HG02884 (cell line): ENCODE measurements around the gene HOXA10.

ENCODE experiments used
- ATAC-seq: cut with Tn5 transposase; IDR thresholded peaks from one replicate; pipeline ENCODE4 v1.9.1; 2021; ENCODE audit warnings: mild to moderate bottlenecking, moderate library complexity; ENCODE audit not compliant: unreplicated experiment

Gene HOXA10

GRCh38 chr7:27146491-27147198 is 27.5 kb downstream of the HOXA10 start:
- no peak for ATAC-seq

GRCh38 chr7:27145914-27146412 is 28.2 kb downstream of the HOXA10 start:
- ATAC-seq: no peak

- no peak for ATAC-seq
These were observed 28.8 kb downstream of the HOXA10 start for GRCh38 chr7:27145165-27145913.

- no peak for ATAC-seq
These were observed 29.3 kb downstream of the HOXA10 start for GRCh38 chr7:27144781-27145164.

GRCh38 chr7:27143950-27144780 is 30.0 kb downstream of the HOXA10 start:
- ATAC-seq: no peak

GRCh38 chr7:27143023-27143949 is 30.8 kb downstream of the HOXA10 start, which contains the start of gene HOXA5:
Gene HOXA5 (minus strand): TSS chr7:27143681. CDS start chr7:27143607, 74 bp downstream.
- ATAC-seq: no peak

- ATAC-seq: no peak
These were observed 31.5 kb downstream of the HOXA10 start for GRCh38 chr7:27142580-27143022.

- no peak for ATAC-seq
These were observed 32.1 kb downstream of the HOXA10 start for GRCh38 chr7:27141923-27142579.

GRCh38 chr7:27141137-27141922 is 32.8 kb downstream of the HOXA10 start:
- ATAC-seq: no peak

- ATAC-seq: no peak
These were observed 33.8 kb downstream of the HOXA10 start for GRCh38 chr7:27140126-27140857.

- no peak for ATAC-seq
These were observed 34.6 kb downstream of the HOXA10 start for GRCh38 chr7:27139334-27140125.

GRCh38 chr7:27138985-27139333 is 35.2 kb downstream of the HOXA10 start:
- no peak for ATAC-seq

GRCh38 chr7:27138472-27138871 is 35.6 kb downstream of the HOXA10 start:
- no peak for ATAC-seq

GRCh38 chr7:27137640-27138315 is 36.3 kb downstream of the HOXA10 start:
- ATAC-seq: no peak

- no peak for ATAC-seq
These were observed 39.7 kb downstream of the HOXA10 start for GRCh38 chr7:27134392-27134791.

GRCh38 chr7:27133409-27134231 is 40.5 kb downstream of the HOXA10 start:
- ATAC-seq: no peak
